ENCODE results near the gene ONECUT2. TPM values are rescaled to one million over a fixed set of nuclear protein-coding genes. Genes with fewer than 3 reads are reported as not detected.

ONECUT2 gene
- total and polyA plus RNA-seq, 2 donors (not counting 1 experiment from before 2014, with no cell fraction given): not detected

DNA sequence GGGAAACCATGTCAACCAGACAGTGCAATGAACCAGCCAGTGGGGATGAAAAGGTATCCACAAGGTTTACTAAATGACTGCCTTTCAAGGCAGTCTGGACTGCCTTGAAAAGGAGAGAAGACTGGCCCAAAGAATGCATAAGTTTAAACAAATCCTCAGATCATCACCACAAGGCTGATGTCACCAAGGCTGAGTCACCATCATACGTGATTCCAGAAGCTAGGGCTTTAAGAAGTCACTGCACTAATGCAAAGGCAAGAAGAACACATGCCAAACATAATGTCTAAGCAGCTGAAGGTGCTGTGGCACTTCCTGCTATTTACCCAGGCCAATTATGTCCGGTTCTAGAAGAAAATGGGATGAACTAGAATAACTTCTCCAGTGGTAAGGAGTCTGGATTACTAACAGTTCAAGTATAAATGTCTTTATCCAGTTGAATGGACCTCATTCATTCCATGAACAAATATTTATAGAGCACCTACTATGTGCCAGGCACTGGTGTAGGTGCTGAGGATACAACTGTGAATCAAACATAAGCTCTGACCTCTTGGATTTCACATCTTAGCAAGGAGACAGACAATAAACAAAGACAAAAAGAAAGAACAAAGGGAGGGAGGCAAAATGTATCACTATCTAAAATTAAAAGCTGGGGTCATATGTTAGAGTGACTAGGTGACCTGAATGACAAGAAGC is 37.6 kb upstream of the ONECUT2 start:
- peaks cover 7% of the 10 kb centered on the region for H3K27me3 Mint-ChIP-seq
- Histone ChIP-seq H2AFZ (ENCODE audit: insufficient read depth, low read depth, low read length, poor library complexity, severe bottlenecking) (no peak overlapping the region), H3K36me3 (replicated peaks in 1 of 2; ENCODE audit: control extremely low read depth in 1 of 2, control insufficient read depth in 1 of 2, extremely low read depth in 1 of 2, insufficient read depth in 2 of 2, low read length in 1 of 2) (no peaks in the 10 kb centered on the region), H3K9me3 (ENCODE audit: control extremely low read depth in 1 of 3, control insufficient read depth in 2 of 3, insufficient read depth in 1 of 3, low read length in 2 of 3) (no peaks in the 10 kb centered on the region), H4K20me1 (ENCODE audit: control insufficient read depth, insufficient read depth, low read length, poor library complexity, severe bottlenecking) (no peaks in the 10 kb centered on the region), H3K27me3 (replicated peaks in 1 of 4; ENCODE audit: control extremely low read depth in 1 of 4, control insufficient read depth in 3 of 4, insufficient read depth in 4 of 4, low read length in 3 of 4) (peaks cover 0 to 2% (median 0%) of the 10 kb centered on the region in 4 experiments), H3K79me2 (ENCODE audit: control insufficient read depth, insufficient read depth, low read length) (no peaks in the 10 kb centered on the region), H3K4me3 (ENCODE audit: control extremely low read depth in 1 of 5, extremely low read depth in 1 of 5, insufficient read depth in 1 of 5, low read depth in 2 of 5, low read length in 4 of 5) (no peak overlapping the region), H3K4me1 (ENCODE audit: control insufficient read depth in 2 of 2, insufficient read depth in 2 of 2, low read length in 2 of 2) (no peaks in the 10 kb centered on the region), H3K27ac (ENCODE audit: low read length in 2 of 2) (no peak overlapping the region), H3K9ac (ENCODE audit: low read length) (no peak overlapping the region), H3K4me2 (replicated peaks; ENCODE audit: low read depth, low read length, poor library complexity, severe bottlenecking) (no peak overlapping the region)
- no peak for ATAC-seq (ENCODE audit: low read depth)
- 44% methylated on average over 1 of the region's 2 CpGs for WGBS (ENCODE audit: insufficient coverage)
- ChIA-PET POLR2A (no interaction called here), CTCF (no interaction called here)
- H3K4me1 Mint-ChIP-seq: no peaks in the 10 kb centered on the region
- no peak for DNase-seq
- TF ChIP-seq, protein P1, sequence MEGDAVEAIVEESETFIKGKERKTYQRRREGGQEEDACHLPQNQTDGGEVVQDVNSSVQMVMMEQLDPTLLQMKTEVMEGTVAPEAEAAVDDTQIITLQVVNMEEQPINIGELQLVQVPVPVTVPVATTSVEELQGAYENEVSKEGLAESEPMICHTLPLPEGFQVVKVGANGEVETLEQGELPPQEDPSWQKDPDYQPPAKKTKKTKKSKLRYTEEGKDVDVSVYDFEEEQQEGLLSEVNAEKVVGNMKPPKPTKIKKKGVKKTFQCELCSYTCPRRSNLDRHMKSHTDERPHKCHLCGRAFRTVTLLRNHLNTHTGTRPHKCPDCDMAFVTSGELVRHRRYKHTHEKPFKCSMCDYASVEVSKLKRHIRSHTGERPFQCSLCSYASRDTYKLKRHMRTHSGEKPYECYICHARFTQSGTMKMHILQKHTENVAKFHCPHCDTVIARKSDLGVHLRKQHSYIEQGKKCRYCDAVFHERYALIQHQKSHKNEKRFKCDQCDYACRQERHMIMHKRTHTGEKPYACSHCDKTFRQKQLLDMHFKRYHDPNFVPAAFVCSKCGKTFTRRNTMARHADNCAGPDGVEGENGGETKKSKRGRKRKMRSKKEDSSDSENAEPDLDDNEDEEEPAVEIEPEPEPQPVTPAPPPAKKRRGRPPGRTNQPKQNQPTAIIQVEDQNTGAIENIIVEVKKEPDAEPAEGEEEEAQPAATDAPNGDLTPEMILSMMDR (IDR thresholded peaks at IDR 0.05): no peak
- TF ChIP-seq EZH2 (IDR thresholded peaks at IDR 0.05; ENCODE audit: borderline replicate concordance, insufficient read depth, low read depth, low read length, poor library complexity, severe bottlenecking): no peak
- no peak overlapping the region for H3K4me3 Mint-ChIP-seq
- peaks cover 12% of the 10 kb centered on the region for H3K9me3 Mint-ChIP-seq (ENCODE audit: insufficient read depth)
- no peak overlapping the region for H3K27ac Mint-ChIP-seq
- intact Hi-C loops (cut with micrococcal nuclease): no loop called here

GRCh38 chr18:57404345-57404744 is 30.8 kb upstream of the ONECUT2 start:
- H4K20me1 ChIP-seq (ENCODE audit: control insufficient read depth, insufficient read depth, low read length, poor library complexity, severe bottlenecking): no peaks in the 10 kb centered on the region
- H3K4me2 ChIP-seq (replicated peaks; ENCODE audit: low read depth, low read length, poor library complexity, severe bottlenecking): no peak overlapping the region
- TF ChIP-seq, protein P1 (IDR thresholded peaks at IDR 0.05): no peak
- no peak for TF ChIP-seq EZH2 (IDR thresholded peaks at IDR 0.05; ENCODE audit: borderline replicate concordance, insufficient read depth, low read depth, low read length, poor library complexity, severe bottlenecking)
- peaks cover 0 to 3% (median 2%) of the 10 kb centered on the region in 4 experiments for H3K27me3 ChIP-seq (replicated peaks in 1 of 4; ENCODE audit: control extremely low read depth in 1 of 4, control insufficient read depth in 3 of 4, insufficient read depth in 4 of 4, low read length in 3 of 4)
- H3K4me1 ChIP-seq (ENCODE audit: control insufficient read depth in 2 of 2, insufficient read depth in 2 of 2, low read length in 2 of 2): no peaks in the 10 kb centered on the region
- no peaks in the 10 kb centered on the region for H3K9me3 Mint-ChIP-seq (ENCODE audit: insufficient read depth)
- DNase-seq (no peak), ATAC-seq (ENCODE audit: low read depth) (no peak)
- ChIA-PET CTCF (no interaction called here), POLR2A (no interaction called here)
- H3K27ac Mint-ChIP-seq: no peak overlapping the region
- intact Hi-C loops (cut with micrococcal nuclease): no loop called here
- no peak overlapping the region for H3K4me3 Mint-ChIP-seq
- H3K27me3 Mint-ChIP-seq: peaks cover 36% of the 10 kb centered on the region
- no peak overlapping the region for H3K9ac ChIP-seq (ENCODE audit: low read length)
- no peaks in the 10 kb centered on the region for H3K9me3 ChIP-seq (ENCODE audit: control extremely low read depth in 1 of 3, control insufficient read depth in 2 of 3, insufficient read depth in 1 of 3, low read length in 2 of 3)
- no peaks in the 10 kb centered on the region for H3K36me3 ChIP-seq (replicated peaks in 1 of 2; ENCODE audit: control extremely low read depth in 1 of 2, control insufficient read depth in 1 of 2, extremely low read depth in 1 of 2, insufficient read depth in 2 of 2, low read length in 1 of 2)
- H3K4me3 ChIP-seq (ENCODE audit: control extremely low read depth in 1 of 5, extremely low read depth in 1 of 5, insufficient read depth in 1 of 5, low read depth in 2 of 5, low read length in 4 of 5): no peak overlapping the region
- H2AFZ ChIP-seq (ENCODE audit: insufficient read depth, low read depth, low read length, poor library complexity, severe bottlenecking): no peak overlapping the region
- H3K4me1 Mint-ChIP-seq: no peaks in the 10 kb centered on the region
- no peaks in the 10 kb centered on the region for H3K79me2 ChIP-seq (ENCODE audit: control insufficient read depth, insufficient read depth, low read length)
- no peak overlapping the region for H3K27ac ChIP-seq (ENCODE audit: low read length in 2 of 2)

All from B cell (primary cell).